Activated gamma-delta T cell treated with anti-CD3 and anti-CD28 coated beads, Interleukin-2, amount 50 U/mL, for 16 hours (primary cell): ENCODE results near the gene TRPC4AP.
"Not testable (repeated sequence)": the region's sequence is repeated elsewhere in the genome, so short reads cannot be mapped to it uniquely, and the experiment has no call there.

Source experiments
- DNase-seq: peaks from one replicate; pipeline ENCODE4 v3.0.0-alpha.2; 2020; ENCODE audit warnings: low read depth

The TRPC4AP gene

GRCh38 chr20:35092524-35093266, at the start of gene TRPC4AP:
Gene TRPC4AP (minus strand): TSS chr20:35092807. CDS start chr20:35092781, 26 bp downstream.
- peak; percentile 79 for DNase-seq

GRCh38 chr20:35135867-35136586, 43.4 kb upstream of the TRPC4AP start:
- no peak for DNase-seq

- no peak for DNase-seq
These were observed 42.3 kb upstream of the TRPC4AP start for GRCh38 chr20:35134880-35135279.

- no peak for DNase-seq
These were observed 41.9 kb upstream of the TRPC4AP start for GRCh38 chr20:35134472-35134871.

- no peak for DNase-seq
These were observed 41.1 kb upstream of the TRPC4AP start for GRCh38 chr20:35133735-35134134.

GRCh38 chr20:35133031-35133430, 40.4 kb upstream of the TRPC4AP start:
- no peak for DNase-seq

- DNase-seq = no peak
These were observed 39.3 kb upstream of the TRPC4AP start for GRCh38 chr20:35131934-35132333.

- no peak for DNase-seq
These were observed 37.1 kb upstream of the TRPC4AP start for GRCh38 chr20:35129647-35130069.

- no peak for DNase-seq
These were observed 33.1 kb upstream of the TRPC4AP start for GRCh38 chr20:35125753-35126152.

- no peak for DNase-seq
These were observed 30.3 kb upstream of the TRPC4AP start for GRCh38 chr20:35122756-35123405.

GRCh38 chr20:35121186-35121585, 28.6 kb upstream of the TRPC4AP start:
- no peak for DNase-seq

- no peak for DNase-seq
These were observed 27.6 kb upstream of the TRPC4AP start for GRCh38 chr20:35120012-35120701.

GRCh38 chr20:35117629-35118028, 25.0 kb upstream of the TRPC4AP start:
- DNase-seq = no peak

- no peak for DNase-seq
These were observed 24.6 kb upstream of the TRPC4AP start for GRCh38 chr20:35117196-35117595.

GRCh38 chr20:35116258-35116657, 23.7 kb upstream of the TRPC4AP start:
- no peak for DNase-seq

- DNase-seq = no peak
These were observed 23.0 kb upstream of the TRPC4AP start for GRCh38 chr20:35115606-35116005.

- not testable (repeated sequence) for DNase-seq
These were observed 19.7 kb upstream of the TRPC4AP start for GRCh38 chr20:35112276-35112675.

GRCh38 chr20:35111141-35111888, 18.7 kb upstream of the TRPC4AP start:
- DNase-seq = no peak

- no peak for DNase-seq
These were observed 16.3 kb upstream of the TRPC4AP start for GRCh38 chr20:35108921-35109320.

- no peak for DNase-seq
These were observed 14.3 kb upstream of the TRPC4AP start for GRCh38 chr20:35106827-35107380.

- no peak for DNase-seq
These were observed 12.2 kb upstream of the TRPC4AP start for GRCh38 chr20:35104685-35105295.
